Inflammatory macrophage (primary cell): ENCODE measurements around the gene WNK4.
"Not testable (repeated sequence)": the region's sequence is repeated elsewhere in the genome, so short reads cannot be mapped to it uniquely, and the experiment has no call there.

Experiments
- DNase-seq, 2 donors: peaks; one replicate each; pipeline ENCODE4 v3.0.0-alpha.2; 2020 to 2022
- total RNA-seq, 18 experiments: gene quantifications; one replicate each; lab custom pipeline; 2026; ENCODE audit warnings: mixed read lengths in 6 of 18, inconsistent platforms in 2 of 18; lab: John Stamatoyannopoulos, UW

Gene WNK4
- total RNA-seq, result 0 to 0.19 (median 0.08) reads per million in 18 experiments

GRCh38 chr17:42779936-42780850, at the start of gene WNK4:
Gene WNK4 (plus strand): TSS chr17:42780610. CDS start chr17:42780699, 89 bp downstream.
- DNase-seq, result no peak

DNA sequence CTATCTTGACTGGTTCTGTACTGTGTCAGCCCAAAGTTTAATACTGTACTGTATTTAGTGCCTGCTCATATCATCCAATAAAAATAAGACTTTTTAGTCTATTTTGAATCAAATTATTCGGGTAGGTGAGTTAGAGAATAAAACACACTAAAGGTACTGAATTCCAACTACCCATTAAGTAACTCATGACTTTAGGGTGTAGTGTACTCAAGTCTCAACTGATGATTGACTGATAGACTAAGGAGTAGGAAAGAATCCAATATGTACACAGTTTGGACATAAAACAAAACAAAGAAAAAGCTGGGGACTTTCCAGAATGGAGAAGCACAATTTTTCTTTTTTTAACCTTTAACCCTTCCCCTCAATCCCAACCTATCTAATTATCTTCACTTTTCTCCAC, 39.7 kb upstream of the WNK4 start:
- no peak for DNase-seq

DNA sequence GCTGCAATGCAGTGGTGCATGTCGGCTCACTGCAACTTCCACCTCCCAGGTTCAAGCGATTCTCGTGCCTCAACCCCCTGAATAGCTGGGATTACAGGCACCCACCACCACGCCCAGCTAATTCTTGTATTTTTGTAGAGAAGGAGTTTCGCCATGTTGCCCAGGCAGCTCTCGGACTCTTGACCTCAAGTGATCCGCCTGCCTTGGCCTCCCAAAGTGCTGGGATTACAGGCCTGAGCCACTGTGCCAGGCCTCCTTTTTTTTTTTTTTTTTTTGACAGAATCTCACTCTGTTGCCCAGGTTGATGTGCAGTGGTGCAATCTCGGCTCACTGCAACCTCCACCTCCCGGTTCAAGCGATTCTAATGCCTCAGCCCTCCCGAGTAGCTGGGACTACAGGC, 37.5 kb upstream of the WNK4 start:
- not testable (repeated sequence) for DNase-seq

GRCh38 chr17:42743595-42744282, 36.7 kb upstream of the WNK4 start:
- no peak for DNase-seq

- DNase-seq, result peak; percentile 38 to 46
These were observed 36.1 kb upstream of the WNK4 start for GRCh38 chr17:42744283-42744805.

DNA sequence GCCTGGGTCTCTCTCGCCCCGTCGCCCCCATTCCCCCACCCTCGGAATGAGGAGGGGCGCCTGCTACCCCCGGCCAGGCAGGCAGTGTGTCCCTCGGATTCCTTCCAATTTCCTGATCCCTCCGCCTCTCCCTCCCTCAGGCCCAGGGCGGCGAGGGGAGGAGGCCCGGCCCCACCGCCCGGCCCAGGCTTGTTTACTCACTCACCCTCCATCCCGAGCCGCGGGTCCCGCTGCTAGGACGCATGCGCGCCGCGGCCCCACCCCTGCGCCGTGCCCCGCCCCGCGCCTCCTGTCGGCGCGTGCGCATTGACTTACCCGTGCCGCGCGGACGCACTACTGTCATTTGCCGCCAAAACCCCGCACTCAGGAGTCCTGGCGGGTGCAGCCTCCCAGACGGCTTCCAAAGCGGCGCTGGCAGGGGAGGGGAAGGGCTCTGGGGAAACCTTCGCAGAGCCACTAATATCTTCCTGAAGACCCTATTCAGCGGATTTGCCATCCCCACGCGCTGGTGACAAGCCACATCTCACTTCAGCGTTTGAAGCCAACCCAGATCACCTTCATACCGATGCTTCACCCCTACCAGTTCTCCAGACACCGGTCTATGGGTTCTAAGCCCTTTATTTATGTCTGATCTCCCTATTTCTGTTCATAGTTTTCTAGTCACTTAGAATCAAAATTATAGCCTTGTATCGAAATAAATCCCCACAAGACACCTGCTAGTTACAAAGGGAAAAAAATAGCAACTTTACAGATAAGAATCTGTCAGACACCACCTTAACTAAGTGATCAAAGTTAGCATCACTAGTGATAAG, 35.4 kb upstream of the WNK4 start, which contains the start of gene EZH1:
Gene EZH1, minus strand, starts transcription at position 235 of the 812 bp plus-strand sequence. CDS start 16,099 bp downstream, outside the sequence.
- DNase-seq, result peak; percentile 90 to 91

DNA sequence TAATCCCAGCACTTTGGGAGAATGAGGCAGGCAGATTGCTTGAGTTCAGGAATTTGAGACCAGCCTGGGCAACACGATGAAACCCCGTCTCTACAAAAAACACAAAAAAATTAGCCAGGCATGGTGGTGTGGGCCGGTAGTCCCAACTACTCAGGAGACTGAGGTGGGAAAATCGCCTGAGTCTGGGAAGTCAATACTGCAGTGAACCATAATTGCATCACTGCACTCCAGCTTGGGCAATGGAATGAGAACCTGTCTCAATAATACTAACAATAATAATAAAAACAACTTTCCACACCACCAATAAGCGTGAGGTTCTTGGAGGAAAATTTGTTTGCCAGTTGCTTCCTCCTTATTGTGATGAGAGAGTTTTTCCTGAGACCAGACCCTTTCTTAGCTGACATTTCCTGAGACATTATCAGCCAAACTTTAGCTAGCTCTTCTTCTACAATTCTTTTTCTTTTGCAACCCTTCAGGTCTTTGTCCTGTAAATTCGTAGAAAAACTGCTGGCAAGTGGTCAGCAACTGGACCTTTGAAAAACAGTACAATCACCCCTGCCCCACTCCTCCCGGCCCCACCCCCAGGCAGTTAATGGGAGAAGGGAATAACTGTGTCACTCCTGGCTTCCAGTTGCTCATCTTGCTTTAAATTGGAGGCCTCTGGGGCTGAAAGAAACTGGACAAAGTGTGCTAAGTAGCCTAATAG, 32.1 kb upstream of the WNK4 start:
- no peak for DNase-seq

- no peak for DNase-seq
These were observed 31.3 kb upstream of the WNK4 start for GRCh38 chr17:42748908-42749798.

- DNase-seq, result peak; percentile 55 to 57
These were observed 29.6 kb upstream of the WNK4 start for GRCh38 chr17:42750739-42751344.

DNA sequence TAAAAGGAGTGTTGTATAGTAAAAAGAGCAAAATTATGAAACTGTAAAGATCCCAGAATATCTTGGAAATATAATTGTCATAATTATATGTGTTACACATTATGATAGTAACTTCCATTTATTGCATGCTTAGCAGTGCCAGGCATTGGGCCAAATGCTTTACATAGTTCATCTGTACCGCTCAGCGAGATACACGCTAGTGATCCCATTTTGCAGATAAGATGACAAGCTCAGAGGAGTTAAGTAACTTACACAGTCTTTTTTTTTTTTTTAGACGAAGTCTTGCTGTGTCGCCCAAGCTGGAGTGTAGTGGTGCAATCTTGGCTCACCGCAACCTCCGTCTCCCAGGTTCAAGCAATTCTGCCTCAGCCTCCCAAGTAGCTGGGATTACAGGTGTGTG, 28.8 kb upstream of the WNK4 start:
- no peak for DNase-seq

DNA sequence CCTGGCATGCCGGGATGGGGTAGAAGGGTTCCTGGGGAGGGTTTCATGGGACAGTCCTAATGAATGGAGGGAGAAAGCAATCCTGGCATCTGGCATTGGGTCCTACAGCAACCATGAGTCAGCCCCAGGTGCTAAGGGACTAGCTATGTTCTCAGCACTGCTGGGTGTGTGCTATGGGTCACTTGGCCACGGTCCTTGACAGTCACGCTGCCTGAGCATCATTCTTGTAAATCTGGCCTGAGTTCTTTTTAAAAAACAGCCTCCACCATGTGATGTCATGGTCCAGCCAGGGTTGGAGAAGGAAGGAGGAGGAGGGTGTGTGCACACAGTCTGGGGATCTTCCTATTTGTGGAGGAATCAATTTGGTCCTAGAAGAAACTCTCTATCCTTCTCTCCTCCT, 25.6 kb upstream of the WNK4 start:
- peak; percentile 29 to 36 for DNase-seq

DNA sequence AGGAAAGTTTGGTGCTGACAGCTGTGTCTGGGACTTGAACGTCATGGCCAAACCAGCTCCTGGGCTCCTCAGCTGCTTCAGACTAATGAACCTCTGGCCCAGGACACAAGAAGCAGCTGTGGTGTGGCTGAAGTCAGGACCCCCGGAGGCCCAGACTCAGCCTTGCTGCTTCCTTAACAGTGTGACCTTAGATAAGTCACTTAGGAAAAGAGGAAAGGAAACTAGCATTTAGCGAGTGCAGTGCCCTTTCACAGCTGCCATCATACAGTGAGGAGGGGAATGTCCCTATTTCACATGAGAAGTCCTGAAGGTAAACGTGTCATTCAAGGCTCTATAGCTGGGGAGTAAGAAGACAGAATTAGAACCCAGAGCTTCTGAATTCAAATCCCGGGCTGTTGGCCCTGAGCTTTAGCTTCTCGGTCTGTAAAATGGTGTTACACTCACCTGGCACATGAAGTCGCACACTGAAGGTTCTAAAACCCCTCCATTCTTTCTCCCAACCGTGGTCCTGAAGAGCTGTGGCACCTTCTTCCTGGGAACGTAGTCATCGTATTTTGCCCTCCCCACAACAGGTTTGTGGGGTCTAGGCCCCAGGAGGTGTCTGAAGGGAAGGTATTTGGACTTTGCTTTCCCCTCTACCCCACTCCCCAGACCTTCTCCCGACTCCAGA, 20.3 kb upstream of the WNK4 start:
- DNase-seq, result peak; percentile 57 to 60

DNA sequence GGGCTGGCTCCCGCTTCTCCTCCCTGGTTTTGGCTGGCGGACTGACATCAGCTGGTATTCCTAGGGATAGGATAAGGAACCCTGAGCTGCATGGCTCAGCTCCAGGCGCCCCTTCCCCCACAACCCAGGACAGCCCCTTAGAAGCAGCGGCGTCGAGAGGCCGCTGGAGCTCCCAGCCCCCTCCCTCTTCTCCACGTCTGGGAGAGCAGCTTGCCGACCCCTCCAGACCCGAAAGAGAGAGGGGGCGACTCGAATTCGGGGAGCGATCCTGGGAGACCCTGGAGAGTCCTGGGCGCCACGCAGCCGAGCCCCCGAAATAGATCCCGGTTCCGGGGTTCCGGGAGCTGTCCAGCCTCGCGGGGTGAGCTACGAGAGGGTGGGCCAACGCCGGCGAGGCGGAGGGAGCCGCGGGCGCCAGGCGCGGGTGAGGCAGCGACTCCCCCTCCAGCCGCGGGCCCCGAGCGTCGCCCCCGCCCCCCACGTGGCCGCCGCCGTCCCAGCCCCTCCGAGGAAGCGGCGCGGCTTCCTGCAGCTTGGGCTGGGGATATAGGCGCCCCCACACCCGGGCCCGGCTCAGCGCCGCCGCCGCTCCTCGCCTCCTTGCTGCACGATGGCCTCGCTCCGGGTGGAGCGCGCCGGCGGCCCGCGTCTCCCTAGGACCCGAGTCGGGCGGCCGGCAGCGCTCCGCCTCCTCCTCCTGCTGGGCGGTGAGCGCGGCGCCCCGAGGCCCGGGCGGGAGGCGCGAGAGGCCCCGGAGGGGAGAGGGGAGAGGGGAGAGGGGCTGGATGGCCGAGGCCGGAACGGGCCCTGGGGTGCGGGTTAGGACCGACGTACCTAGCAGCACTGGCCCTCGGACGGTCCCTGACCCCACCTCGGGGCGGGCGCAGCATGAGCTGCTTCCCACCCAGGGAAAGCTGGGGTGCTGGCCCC, 19.5 kb upstream of the WNK4 start, which contains the start of gene RAMP2:
Gene RAMP2, plus strand, starts transcription at position 576 of the 930 bp plus-strand sequence. Its CDS starts 35 bp downstream, at position 611.
- DNase-seq, result peak in 1 of 2 donors; percentile 31

- DNase-seq, result no peak
These were observed 18.8 kb upstream of the WNK4 start for GRCh38 chr17:42761638-42762037.

DNA sequence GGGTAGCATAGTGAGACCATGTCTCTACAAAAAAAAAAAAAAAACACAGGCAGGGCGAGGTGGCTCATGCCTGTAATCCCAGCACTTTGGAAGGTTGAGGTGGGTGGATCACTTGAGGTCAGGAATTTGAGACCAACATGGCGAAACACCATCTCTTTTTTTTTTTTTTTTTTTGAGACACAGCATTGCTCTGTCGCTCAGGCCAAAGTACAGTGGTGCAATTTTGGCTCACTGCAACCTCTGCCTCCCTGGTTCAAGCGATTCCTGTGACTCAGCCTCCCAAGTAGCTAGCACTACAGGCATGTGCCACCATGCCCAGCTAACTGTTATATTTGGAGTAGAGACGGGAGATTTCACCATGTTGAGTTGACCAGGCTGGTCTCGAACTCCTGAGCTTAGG, 14.3 kb upstream of the WNK4 start:
- DNase-seq, result no peak

GRCh38 chr17:42767512-42767911, 12.9 kb upstream of the WNK4 start:
- DNase-seq, result no peak

GRCh38 chr17:42768006-42768405, 12.4 kb upstream of the WNK4 start:
- DNase-seq, result not testable (repeated sequence)

DNA sequence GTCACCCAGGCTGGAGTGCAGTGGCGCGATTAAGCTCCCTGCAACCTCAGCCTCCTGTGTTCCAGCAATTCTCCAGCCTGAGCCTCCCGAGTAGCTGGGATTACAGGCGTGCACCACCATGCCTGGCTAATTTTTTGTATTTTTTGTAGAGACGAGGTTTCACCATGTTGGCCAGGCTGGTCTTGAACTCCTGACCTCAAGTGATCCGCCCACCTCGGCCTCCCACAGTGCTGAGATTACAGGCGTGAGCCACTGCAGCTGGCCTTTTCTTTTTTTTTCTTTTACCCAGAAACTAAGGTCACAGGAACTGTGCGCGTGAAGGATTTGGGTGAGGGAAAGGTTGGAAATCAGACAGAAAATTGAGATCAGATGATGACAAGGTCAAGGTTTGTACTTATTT, 10.4 kb upstream of the WNK4 start:
- not testable (repeated sequence) for DNase-seq
